ENCODE measurements around the gene IL22RA2.

The IL22RA2 gene

DNA sequence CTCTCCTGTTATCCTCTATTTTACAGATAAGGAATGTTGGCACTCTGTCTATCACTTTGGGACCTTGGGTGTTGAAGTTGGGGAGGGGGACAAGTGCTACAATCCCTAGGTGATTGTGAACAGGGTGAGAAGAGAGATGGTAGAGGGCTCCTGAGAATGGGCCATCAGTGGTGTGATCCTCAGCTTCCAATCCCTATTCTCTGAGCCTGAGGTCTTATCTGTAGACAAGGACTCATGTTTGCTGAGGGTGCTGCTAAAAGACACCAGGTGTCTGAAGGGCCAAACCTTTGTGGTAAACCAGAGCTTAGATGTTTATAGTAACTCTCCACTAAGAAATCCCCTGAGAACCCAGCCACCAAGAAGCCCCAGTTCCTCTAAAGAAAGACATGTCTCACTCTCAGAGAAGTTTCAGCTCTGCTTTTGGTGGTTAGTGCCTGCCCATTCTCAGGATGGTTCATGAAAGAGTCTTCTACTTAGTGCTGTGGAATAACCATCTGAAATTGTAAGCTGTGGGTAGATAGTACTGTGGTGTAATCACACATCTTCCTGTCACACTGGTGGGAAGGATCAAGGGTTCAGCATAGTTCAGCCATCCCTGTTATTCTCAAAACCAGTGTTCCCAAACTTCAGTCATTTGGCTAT lies 70.5 kb downstream of the IL22RA2 start:
- H2AFZ ChIP-seq (ENCODE audit: low read depth, low read length) = no peak overlapping the region
- no peaks in the 10 kb centered on the region for H3K27me3 ChIP-seq (ENCODE audit: insufficient read depth, low read length)
- H3K4me1 ChIP-seq (ENCODE audit: insufficient read depth, low read length) = no peaks in the 10 kb centered on the region
- no peaks in the 10 kb centered on the region for H3K36me3 ChIP-seq (ENCODE audit: insufficient read depth, low read length)
- no peaks in the 10 kb centered on the region for H3K9me3 ChIP-seq (ENCODE audit: low read length)
- no peak overlapping the region for H3K4me3 ChIP-seq (ENCODE audit: low read length)

- H3K9me3 ChIP-seq (ENCODE audit: low read length) = no peaks in the 10 kb centered on the region
- H3K27me3 ChIP-seq (ENCODE audit: insufficient read depth, low read length) = no peaks in the 10 kb centered on the region
- H3K36me3 ChIP-seq (ENCODE audit: insufficient read depth, low read length) = no peaks in the 10 kb centered on the region
- no peak overlapping the region for H2AFZ ChIP-seq (ENCODE audit: low read depth, low read length)
- no peak overlapping the region for H3K4me3 ChIP-seq (ENCODE audit: low read length)
- no peaks in the 10 kb centered on the region for H3K4me1 ChIP-seq (ENCODE audit: insufficient read depth, low read length)
Measured at GRCh38 chr6:137102050-137102848, 71.2 kb downstream of the IL22RA2 start.

DNA sequence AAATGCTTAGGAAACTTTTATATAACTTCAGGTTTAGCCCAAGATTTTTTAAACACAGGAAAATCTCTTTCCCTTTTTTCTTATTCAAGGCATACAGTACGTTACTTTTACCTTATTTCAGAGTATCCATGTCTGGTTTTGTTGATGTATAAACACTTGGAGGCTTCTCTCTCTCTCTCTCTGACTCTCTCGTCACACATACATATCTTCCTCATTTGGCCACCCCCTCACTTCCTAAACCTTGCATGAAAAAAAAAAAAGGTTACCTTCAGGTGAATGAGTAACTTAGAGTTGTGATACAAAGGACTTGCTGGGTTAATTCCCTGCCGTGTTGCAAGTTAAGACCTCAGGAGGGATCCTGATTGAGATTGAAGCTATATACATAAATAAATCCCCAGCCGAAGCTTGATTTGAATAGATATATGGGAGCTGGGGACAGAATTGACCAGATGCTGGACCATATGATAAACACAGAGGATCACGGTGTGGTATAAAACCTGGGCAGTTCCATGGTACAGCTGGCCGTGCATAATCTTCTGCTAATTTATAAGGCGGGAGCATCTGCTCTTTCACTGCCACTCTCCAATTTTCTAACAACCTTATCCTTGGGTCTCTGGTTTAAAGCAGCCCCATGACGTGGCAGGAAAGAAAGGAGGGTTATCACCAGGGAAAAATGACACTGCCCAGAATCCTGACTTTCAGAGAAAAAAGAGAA lies 73.6 kb downstream of the IL22RA2 start:
- H3K9me3 ChIP-seq (ENCODE audit: low read length) = no peaks in the 10 kb centered on the region
- no peaks in the 10 kb centered on the region for H3K4me1 ChIP-seq (ENCODE audit: insufficient read depth, low read length)
- H3K4me3 ChIP-seq (ENCODE audit: low read length) = no peak overlapping the region
- H2AFZ ChIP-seq (ENCODE audit: low read depth, low read length) = no peak overlapping the region
- H3K27me3 ChIP-seq (ENCODE audit: insufficient read depth, low read length) = no peaks in the 10 kb centered on the region
- no peaks in the 10 kb centered on the region for H3K36me3 ChIP-seq (ENCODE audit: insufficient read depth, low read length)

DNA sequence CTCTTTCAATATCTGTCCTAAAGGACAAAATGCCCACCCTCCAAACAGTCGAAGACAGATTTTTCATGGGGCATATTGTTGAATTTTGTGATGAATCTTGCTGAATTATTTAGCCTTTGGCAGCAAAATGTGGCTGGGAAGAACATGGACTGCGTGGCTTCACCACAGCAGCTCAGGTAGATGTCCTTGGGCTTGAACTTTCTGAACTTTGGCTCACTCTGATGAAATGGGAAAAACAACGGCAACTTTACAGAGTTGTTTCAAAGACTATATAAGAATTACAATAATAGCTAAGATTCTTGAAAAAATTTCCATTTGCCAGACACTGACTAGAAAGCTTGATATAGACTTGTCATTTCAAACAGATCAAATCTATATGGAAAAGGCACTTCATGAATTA lies 75.9 kb downstream of the IL22RA2 start:
- H3K4me3 ChIP-seq (ENCODE audit: low read length) = no peak overlapping the region
- H2AFZ ChIP-seq (ENCODE audit: low read depth, low read length) = no peak overlapping the region
- H3K27me3 ChIP-seq (ENCODE audit: insufficient read depth, low read length) = no peaks in the 10 kb centered on the region
- H3K4me1 ChIP-seq (ENCODE audit: insufficient read depth, low read length) = no peaks in the 10 kb centered on the region
- H3K36me3 ChIP-seq (ENCODE audit: insufficient read depth, low read length) = no peaks in the 10 kb centered on the region
- no peaks in the 10 kb centered on the region for H3K9me3 ChIP-seq (ENCODE audit: low read length)

- Histone ChIP-seq H3K4me3 (ENCODE audit: low read length) (no peak overlapping the region), H3K4me1 (ENCODE audit: insufficient read depth, low read length) (no peaks in the 10 kb centered on the region), H3K27me3 (ENCODE audit: insufficient read depth, low read length) (no peaks in the 10 kb centered on the region), H2AFZ (ENCODE audit: low read depth, low read length) (no peak overlapping the region), H3K36me3 (ENCODE audit: insufficient read depth, low read length) (no peaks in the 10 kb centered on the region), H3K9me3 (ENCODE audit: low read length) (no peaks in the 10 kb centered on the region)
Measured at GRCh38 chr6:137097057-137097456, 76.4 kb downstream of the IL22RA2 start.

DNA sequence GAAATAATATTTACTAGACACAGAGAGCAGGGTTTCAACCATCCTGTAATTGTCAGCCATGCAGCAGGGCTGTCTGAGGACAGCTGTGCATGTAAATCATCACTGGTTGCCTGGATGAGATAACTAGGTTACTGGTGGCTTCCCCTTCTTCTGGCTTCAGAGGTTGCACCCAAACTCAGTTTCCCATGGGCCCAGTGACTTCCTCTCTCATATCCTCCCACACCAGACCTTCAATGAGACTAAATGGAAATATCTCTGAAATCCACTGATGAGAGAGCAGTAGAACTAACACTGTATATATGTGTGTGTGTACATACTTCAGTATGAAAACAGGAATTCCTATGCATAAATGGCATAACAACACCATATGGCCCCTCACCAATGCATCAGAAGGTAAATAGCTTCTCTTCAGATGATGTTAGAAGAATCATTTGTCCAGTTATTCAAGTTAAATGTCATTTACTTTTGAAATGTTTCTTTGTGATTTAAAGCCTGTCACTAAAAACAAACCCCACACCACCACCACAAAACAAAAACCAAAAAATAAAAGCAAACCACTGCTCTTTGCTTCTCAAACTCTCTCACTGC lies 77.7 kb downstream of the IL22RA2 start:
- Histone ChIP-seq H3K27me3 (ENCODE audit: insufficient read depth, low read length) (no peaks in the 10 kb centered on the region), H2AFZ (ENCODE audit: low read depth, low read length) (no peak overlapping the region), H3K9me3 (ENCODE audit: low read length) (no peaks in the 10 kb centered on the region), H3K4me1 (ENCODE audit: insufficient read depth, low read length) (no peaks in the 10 kb centered on the region), H3K4me3 (ENCODE audit: low read length) (no peak overlapping the region), H3K36me3 (ENCODE audit: insufficient read depth, low read length) (no peaks in the 10 kb centered on the region)

GRCh38 chr6:137095093-137095492 lies 78.4 kb downstream of the IL22RA2 start:
- H3K36me3 ChIP-seq (ENCODE audit: insufficient read depth, low read length) = no peaks in the 10 kb centered on the region
- H3K4me1 ChIP-seq (ENCODE audit: insufficient read depth, low read length) = no peaks in the 10 kb centered on the region
- no peak overlapping the region for H2AFZ ChIP-seq (ENCODE audit: low read depth, low read length)
- H3K4me3 ChIP-seq (ENCODE audit: low read length) = no peak overlapping the region
- no peaks in the 10 kb centered on the region for H3K27me3 ChIP-seq (ENCODE audit: insufficient read depth, low read length)
- no peaks in the 10 kb centered on the region for H3K9me3 ChIP-seq (ENCODE audit: low read length)

DNA sequence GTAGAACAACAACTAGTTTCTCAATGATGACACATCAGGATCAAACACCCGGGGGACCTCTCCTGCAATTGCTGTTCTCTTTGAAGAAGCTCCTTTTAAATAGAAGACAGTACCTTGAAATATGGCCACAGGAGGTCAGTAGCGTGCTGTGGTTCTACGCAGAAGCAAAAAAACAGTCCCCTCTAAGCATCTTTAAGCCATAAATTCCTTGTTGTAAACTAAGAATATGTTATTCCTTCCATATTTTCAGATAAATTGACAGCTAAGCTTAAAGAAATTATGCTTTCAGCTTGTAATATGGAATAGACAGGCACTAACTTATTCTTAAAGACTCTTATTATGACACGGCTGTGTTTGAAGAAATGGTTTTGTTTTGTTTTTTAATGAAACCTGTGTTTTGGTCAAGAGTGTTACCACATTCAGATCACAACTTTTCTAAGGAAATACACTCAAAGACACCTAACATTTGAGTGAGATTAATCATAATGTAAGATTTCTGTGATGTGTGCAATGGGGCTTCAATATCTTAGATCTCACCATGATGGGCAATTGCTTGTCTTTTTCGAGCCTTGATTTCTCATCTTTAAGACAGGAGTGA lies 78.9 kb downstream of the IL22RA2 start:
- H3K4me3 ChIP-seq (ENCODE audit: low read length) = no peak overlapping the region
- no peaks in the 10 kb centered on the region for H3K27me3 ChIP-seq (ENCODE audit: insufficient read depth, low read length)
- no peaks in the 10 kb centered on the region for H3K4me1 ChIP-seq (ENCODE audit: insufficient read depth, low read length)
- no peak overlapping the region for H2AFZ ChIP-seq (ENCODE audit: low read depth, low read length)
- H3K9me3 ChIP-seq (ENCODE audit: low read length) = no peaks in the 10 kb centered on the region
- H3K36me3 ChIP-seq (ENCODE audit: insufficient read depth, low read length) = no peaks in the 10 kb centered on the region
